Left forelimb (tissue), 1 donor: Measurements from ENCODE around the gene FIBCD1.
"Not testable (repeated sequence)": the region's sequence is repeated elsewhere in the genome, so short reads cannot be mapped to it uniquely, and the experiment has no call there.

ENCODE experiments used
- DNase-seq: peaks from one replicate; pipeline ENCODE4 v3.0.0-alpha.2; 2018; ENCODE audit warnings: low spot score

FIBCD1 gene

GRCh38 chr9:130921989-130922892, 16.8 kb downstream of the FIBCD1 start:
- no peak for DNase-seq

- DNase-seq = no peak
Measured at GRCh38 chr9:130921300-130921988, 17.6 kb downstream of the FIBCD1 start.

GRCh38 chr9:130920762-130921299, 18.2 kb downstream of the FIBCD1 start:
- no peak for DNase-seq

- DNase-seq = no peak
Measured at GRCh38 chr9:130920233-130920632, 18.8 kb downstream of the FIBCD1 start.

- DNase-seq = no peak
Measured at GRCh38 chr9:130919559-130920145, 19.4 kb downstream of the FIBCD1 start.

GRCh38 chr9:130918826-130919558, 20.1 kb downstream of the FIBCD1 start:
- no peak for DNase-seq

- no peak for DNase-seq
Measured at GRCh38 chr9:130918101-130918825, 20.8 kb downstream of the FIBCD1 start.

GRCh38 chr9:130917168-130917960, 21.7 kb downstream of the FIBCD1 start:
- DNase-seq = no peak

GRCh38 chr9:130915096-130915447, 24.0 kb downstream of the FIBCD1 start:
- DNase-seq = no peak

GRCh38 chr9:130914417-130915095, 24.5 kb downstream of the FIBCD1 start:
- DNase-seq = no peak

GRCh38 chr9:130913599-130914416, 25.2 kb downstream of the FIBCD1 start:
- no peak for DNase-seq

- DNase-seq = no peak
Measured at GRCh38 chr9:130912932-130913598, 26.0 kb downstream of the FIBCD1 start.

GRCh38 chr9:130911254-130912049, 27.6 kb downstream of the FIBCD1 start:
- DNase-seq = no peak

GRCh38 chr9:130910670-130911069, 28.4 kb downstream of the FIBCD1 start:
- not testable (repeated sequence) for DNase-seq

GRCh38 chr9:130910041-130910440, 29.0 kb downstream of the FIBCD1 start:
- not testable (repeated sequence) for DNase-seq

GRCh38 chr9:130908878-130909355, 30.1 kb downstream of the FIBCD1 start:
- DNase-seq = no peak

GRCh38 chr9:130908146-130908877, 30.7 kb downstream of the FIBCD1 start:
- no peak for DNase-seq
